Endothelial cell of umbilical vein (primary cell): Measurements from ENCODE around the gene ADCY3. TPM values are rescaled to one million over a fixed set of nuclear protein-coding genes. Genes with fewer than 3 reads are reported as not detected.

ENCODE experiments used
- BruUV-seq: library from RNA; stranded (reverse); fragments of 400-500 nt; replicated peaks from 2 replicates; lab custom pipeline; 2021; lab: Mats Ljungman, UMichigan
- CTCF ChIA-PET: fragments of 300-600, 350-600 bp; sonication (Branson Sonifier 250); formaldehyde crosslinking; loops from one replicate; lab custom pipeline; 2021; ENCODE audit warnings: antibody characterized with exemption, inconsistent platforms; lab: Charles Lee
- POLR2A ChIA-PET: fragments of 300-600, 350-600 bp; sonication (Branson Sonifier 250); formaldehyde crosslinking; loops from one replicate; lab custom pipeline; 2021; ENCODE audit warnings: antibody characterized with exemption, inconsistent platforms; lab: Charles Lee
- DNase-seq: peaks from one replicate; pipeline ENCODE4 v3.0.0-alpha.2; 2011; ENCODE audit warnings: low read depth, low spot score
- FAIRE-seq: peaks from 2 replicates; lab custom pipeline; 2011; peaks lifted over from hg19 to GRCh38; lab: Jason Lieb, UNC
- H2AFZ ChIP-seq: 2 replicates; pipeline ENCODE4 v1.6.0; 2012; ENCODE audit warnings: low read depth, low read length, control low read depth, inconsistent platforms
- H3K27ac ChIP-seq: 2 replicates; pipeline ENCODE4 v1.5.1; 2011; ENCODE audit warnings: low read depth, mild to moderate bottlenecking, control low read depth, low read length, moderate library complexity; ENCODE audit not compliant: insufficient read depth
- H3K27me3 ChIP-seq, 2 experiments: 2 replicates each; pipeline versions ENCODE4 v1.6.0 to v1.6.1; 2011; ENCODE audit warnings: low read length in 2 of 2, mixed read lengths in 1 of 2; ENCODE audit not compliant: control insufficient read depth in 2 of 2, insufficient read depth in 2 of 2
- H3K36me3 ChIP-seq, 2 experiments: 2 replicates in 1 of 2; 3 replicates in 1 of 2; pipeline ENCODE4 v1.5.1; 2011; ENCODE audit warnings: low read length in 2 of 2, mild to moderate bottlenecking in 1 of 2, moderate library complexity in 1 of 2; ENCODE audit not compliant: control insufficient read depth in 2 of 2, insufficient read depth in 2 of 2; ENCODE audit errors: extremely low read depth in 1 of 2
- H3K4me1 ChIP-seq: 3 replicates; pipeline ENCODE4 v1.5.1; 2011; ENCODE audit warnings: mild to moderate bottlenecking, low read length; ENCODE audit not compliant: control insufficient read depth, insufficient read depth; ENCODE audit errors: extremely low read depth
- H3K4me2 ChIP-seq: 2 replicates; pipeline ENCODE4 v1.6.1; 2011; ENCODE audit warnings: low read length, control low read depth, mixed read lengths; ENCODE audit not compliant: insufficient read depth
- H3K4me3 ChIP-seq, 3 experiments: fragments of 200-600 bp in 1 of 3; sonication (generic), shearing (Covaris generic) in 1 of 3; replicated peaks in 1 of 3; 2 replicates each; pipeline ENCODE4 v1.5.1; 2011 to 2016; ENCODE audit warnings: control low read depth in 3 of 3, low read length in 3 of 3, mild to moderate bottlenecking in 2 of 3, inconsistent platforms in 1 of 3, low read depth in 1 of 3, moderate library complexity in 1 of 3; ENCODE audit not compliant: insufficient read depth in 1 of 3
- H3K79me2 ChIP-seq: 2 replicates; pipeline ENCODE4 v1.6.0; 2012; ENCODE audit warnings: low read length, inconsistent platforms; ENCODE audit not compliant: control insufficient read depth, insufficient read depth
- H3K9ac ChIP-seq: replicated peaks from 2 replicates; pipeline ENCODE3; 2011; ENCODE audit warnings: low read length, control low read depth; ENCODE audit not compliant: insufficient read depth; ENCODE audit errors: extremely low read depth
- H3K9me1 ChIP-seq: replicated peaks from 3 replicates; pipeline ENCODE4 v1.6.0; 2011; ENCODE audit warnings: mild to moderate bottlenecking, low read length; ENCODE audit not compliant: control insufficient read depth, insufficient read depth; ENCODE audit errors: extremely low read depth
- H3K9me3 ChIP-seq: replicated peaks from 2 replicates; pipeline ENCODE4 v1.5.1; 2012; ENCODE audit warnings: low read length, inconsistent platforms; ENCODE audit not compliant: control insufficient read depth, insufficient read depth
- H4K20me1 ChIP-seq: replicated peaks from 2 replicates; pipeline ENCODE3; 2011; ENCODE audit warnings: mild to moderate bottlenecking, low read length; ENCODE audit not compliant: control insufficient read depth, insufficient read depth; ENCODE audit errors: extremely low read depth
- CTCF ChIP-seq, 2 donors: IDR thresholded peaks; 1 replicate in 1 of 2; 2 replicates in 1 of 2; pipeline ENCODE4 v1.5.1; 2011; ENCODE audit warnings: low read length in 2 of 2, mild to moderate bottlenecking in 2 of 2, moderate library complexity in 2 of 2, control low read depth in 1 of 2, inconsistent platforms in 1 of 2, low read depth in 1 of 2; ENCODE audit not compliant: insufficient read depth in 1 of 2; ENCODE audit errors: extremely low read depth in 1 of 2
- EZH2 ChIP-seq: IDR thresholded peaks from 2 replicates; pipeline ENCODE4 v1.6.1; 2012; ENCODE audit warnings: borderline replicate concordance, low read depth, mild to moderate bottlenecking, moderate library complexity, low read length, inconsistent platforms; ENCODE audit not compliant: severe bottlenecking
- GATA2 ChIP-seq: IDR thresholded peaks from 2 replicates; pipeline ENCODE4 v1.7.0; 2011; ENCODE audit warnings: low read depth, mild to moderate bottlenecking, moderate library complexity, mixed read lengths, low read length; ENCODE audit not compliant: insufficient read length, insufficient read depth
- JUN ChIP-seq: IDR thresholded peaks from 2 replicates; pipeline ENCODE4 v1.6.1; 2011; ENCODE audit warnings: borderline replicate concordance, low read depth; ENCODE audit not compliant: insufficient read length, insufficient read depth
- MAX ChIP-seq: IDR thresholded peaks from 2 replicates; pipeline ENCODE4 v1.6.1; 2011; ENCODE audit not compliant: insufficient read depth, insufficient read length
- MYC ChIP-seq: IDR thresholded peaks from one replicate; pipeline ENCODE4 v1.6.1; 2011; ENCODE audit warnings: mild to moderate bottlenecking, low read depth, low read length
- POLR2A ChIP-seq: IDR thresholded peaks from 2 replicates; pipeline ENCODE4 v1.6.1; 2012; ENCODE audit warnings: low read depth, mild to moderate bottlenecking, control low read depth, low read length
- POLR2AphosphoS5 ChIP-seq: IDR thresholded peaks from 2 replicates; pipeline ENCODE4 v1.6.1; 2012; ENCODE audit warnings: low read depth, mild to moderate bottlenecking, control low read depth, low read length, moderate library complexity; ENCODE audit not compliant: insufficient read depth
- dilution Hi-C: fragments of 300-500 bp; cut with MboI; formaldehyde crosslinking; loops from one replicate; pipeline ENCODE4 v1.15.0; 2019; ENCODE audit warnings: low sequenced_read_pairs; ENCODE audit not compliant: extremely low pct_ligation_motif_present
- intact Hi-C: fragments of 100-400 bp; cut with micrococcal nuclease; formaldehyde crosslinking; loops from one replicate; pipeline ENCODE4 v1.10.0; 2022
- polyA plus RNA-seq, 4 experiments: library from polyadenylated mRNA; depleted of rRNA in 3 of 4; stranded (reverse) in 3 of 4; unstranded in 1 of 4; fragments of >200 nt; gene quantifications; 2 replicates each; pipeline versions ENCODE4 v1.2.1 to v1.2.3, GENCODE V29; 2011 to 2012; ENCODE audit warnings: missing spikeins in 1 of 4
- total RNA-seq: library from RNA; stranded (reverse); gene quantifications from 2 replicates; pipeline ENCODE4 v1.2.3, GENCODE V29; 2021

ADCY3 gene
- total and polyA plus RNA-seq, 2 donors (not counting 3 experiments of a cell fraction or from before 2014, with no cell fraction given), result 54.0 to 61.3 TPM

GRCh38 chr2:24929230-24929629, 9.2 kb upstream of the ADCY3 start:
- DNase-seq (no peak), FAIRE-seq (no peak)
- H3K9me1 ChIP-seq, result no peaks in the 10 kb centered on the region
- CTCF ChIA-PET, result no interaction called here
- H3K4me3 ChIP-seq, result no peak overlapping the region
- no peaks in the 10 kb centered on the region for H3K36me3 ChIP-seq
- H3K4me2 ChIP-seq, result no peak overlapping the region
- dilution Hi-C loops, result no loop called here
- no peaks in the 10 kb centered on the region for H4K20me1 ChIP-seq
- POLR2A ChIA-PET, result no interaction called here
- H3K27me3 ChIP-seq, result peaks cover 0 to 2% of the 10 kb centered on the region in 2 experiments
- TF ChIP-seq EZH2 (no peak), JUN (no peak), POLR2A (no peak), GATA2 (no peak), MAX (no peak), CTCF (IDR thresholded peaks at IDR 0.05; ENCODE audit: extremely low read depth in 1 of 2, insufficient read depth in 1 of 2, low read depth in 1 of 2, low read length in 2 of 2) (no peak), POLR2AphosphoS5 (no peak), MYC (no peak)
- no peaks in the 10 kb centered on the region for H3K9me3 ChIP-seq
- H3K79me2 ChIP-seq, result no peaks in the 10 kb centered on the region
- no TSS peak for BruUV-seq
- H3K9ac ChIP-seq, result no peak overlapping the region
- no peak overlapping the region for H2AFZ ChIP-seq
- H3K27ac ChIP-seq, result no peak overlapping the region
- peaks cover 2% of the 10 kb centered on the region for H3K4me1 ChIP-seq
- intact Hi-C loops, result no loop called here
